ENCODE results near the gene LILRA1.
"Not testable (repeated sequence)": the region's sequence is repeated elsewhere in the genome, so short reads cannot be mapped to it uniquely, and the experiment has no call there.

LILRA1 gene

GRCh38 chr19:54578268-54578667, 15.2 kb upstream of the LILRA1 start:
- FAIRE-seq = not testable (repeated sequence)

- FAIRE-seq = no peak
Measured at GRCh38 chr19:54586397-54586796, 7.0 kb upstream of the LILRA1 start.

DNA sequence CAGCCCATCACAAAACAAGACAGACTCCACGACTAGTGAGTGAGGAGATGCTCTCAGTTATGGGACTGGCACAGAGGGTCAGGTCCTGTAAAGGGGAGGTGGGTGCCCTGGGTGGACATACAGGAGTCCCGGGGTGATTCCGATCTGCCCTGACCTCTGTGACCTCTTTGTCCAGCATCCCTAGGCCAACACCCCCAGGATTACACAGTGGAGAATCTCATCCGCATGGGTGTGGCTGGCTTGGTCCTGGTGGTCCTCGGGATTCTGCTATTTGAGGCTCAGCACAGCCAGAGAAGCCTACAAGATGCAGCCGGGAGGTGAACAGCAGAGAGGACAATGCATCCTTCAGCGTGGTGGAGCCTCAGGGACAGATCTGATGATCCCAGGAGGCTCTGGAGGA, 6.4 kb upstream of the LILRA1 start:
- no peak for FAIRE-seq

GRCh38 chr19:54593931-54594626, 647 bp downstream of the LILRA1 start:
- not testable (repeated sequence) for FAIRE-seq

GRCh38 chr19:54594737-54595136, 1.3 kb downstream of the LILRA1 start:
- no peak for FAIRE-seq

DNA sequence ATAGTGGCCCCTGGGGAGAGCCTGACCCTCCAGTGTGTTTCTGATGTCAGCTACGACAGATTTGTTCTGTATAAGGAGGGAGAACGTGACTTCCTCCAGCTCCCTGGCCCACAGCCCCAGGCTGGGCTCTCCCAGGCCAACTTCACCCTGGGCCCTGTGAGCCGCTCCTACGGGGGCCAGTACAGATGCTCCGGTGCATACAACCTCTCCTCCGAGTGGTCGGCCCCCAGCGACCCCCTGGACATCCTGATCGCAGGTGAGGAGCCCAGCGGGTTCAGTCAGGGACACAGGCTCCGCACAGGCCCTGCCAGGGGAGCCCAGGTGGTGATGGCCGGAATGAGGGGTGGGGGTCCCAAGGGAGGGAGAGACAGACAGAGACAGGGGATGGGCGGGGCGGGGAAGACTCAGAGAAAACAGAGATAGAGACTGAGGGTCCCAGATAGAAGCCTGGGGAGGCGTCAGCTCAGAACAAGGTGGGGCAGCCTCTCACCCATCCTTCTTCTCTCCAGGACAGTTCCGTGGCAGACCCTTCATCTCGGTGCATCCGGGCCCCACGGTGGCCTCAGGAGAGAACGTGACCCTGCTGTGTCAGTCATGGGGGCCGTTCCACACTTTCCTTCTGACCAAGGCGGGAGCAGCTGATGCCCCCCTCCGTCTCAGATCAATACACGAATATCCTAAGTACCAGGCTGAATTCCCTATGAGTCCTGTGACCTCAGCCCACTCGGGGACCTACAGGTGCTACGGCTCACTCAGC, 2.4 kb downstream of the LILRA1 start:
- not testable (repeated sequence) for FAIRE-seq

- FAIRE-seq = no peak
Measured at GRCh38 chr19:54600212-54600611, 6.8 kb downstream of the LILRA1 start.

- FAIRE-seq = no peak
Measured at GRCh38 chr19:54606230-54606629, 12.8 kb downstream of the LILRA1 start.

- no peak for FAIRE-seq
Measured at GRCh38 chr19:54606891-54607784, 13.7 kb downstream of the LILRA1 start.

- no peak for FAIRE-seq
Measured at GRCh38 chr19:54607785-54608150, 14.3 kb downstream of the LILRA1 start.

DNA sequence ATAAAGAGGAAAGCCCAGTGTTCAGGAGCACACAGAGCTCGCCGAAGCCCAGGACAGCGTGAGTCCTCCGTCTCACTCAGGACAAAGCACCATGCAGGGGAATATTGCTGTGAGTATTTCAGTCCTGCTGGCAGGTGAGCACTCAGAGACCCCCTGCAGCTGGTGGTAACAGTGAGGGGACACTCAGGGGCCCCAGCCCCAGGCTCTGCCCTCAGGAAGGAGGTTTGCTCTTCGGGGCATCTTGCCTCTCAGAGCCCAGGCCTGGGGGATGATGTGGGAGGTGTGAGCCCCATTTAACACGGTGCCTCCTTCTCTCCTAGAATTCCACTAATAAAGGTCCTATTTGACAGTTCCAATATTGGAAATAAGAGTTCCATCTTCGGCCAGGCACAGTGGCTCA, 14.8 kb downstream of the LILRA1 start:
- no peak for FAIRE-seq

- no peak for FAIRE-seq
Measured at GRCh38 chr19:54608792-54609191, 15.4 kb downstream of the LILRA1 start.

- no peak for FAIRE-seq
Measured at GRCh38 chr19:54609356-54609791, 15.9 kb downstream of the LILRA1 start.

- no peak for FAIRE-seq
Measured at GRCh38 chr19:54612428-54612827, 19.0 kb downstream of the LILRA1 start.

- FAIRE-seq = no peak
Measured at GRCh38 chr19:54614726-54615125, 21.3 kb downstream of the LILRA1 start.

- no peak for FAIRE-seq
Measured at GRCh38 chr19:54616057-54616456, 22.6 kb downstream of the LILRA1 start.

- no peak for FAIRE-seq
Measured at GRCh38 chr19:54616821-54617560, 23.6 kb downstream of the LILRA1 start.

GRCh38 chr19:54620464-54620863, 27.0 kb downstream of the LILRA1 start:
- FAIRE-seq = no peak

GRCh38 chr19:54622431-54622830, 29.0 kb downstream of the LILRA1 start:
- no peak for FAIRE-seq

DNA sequence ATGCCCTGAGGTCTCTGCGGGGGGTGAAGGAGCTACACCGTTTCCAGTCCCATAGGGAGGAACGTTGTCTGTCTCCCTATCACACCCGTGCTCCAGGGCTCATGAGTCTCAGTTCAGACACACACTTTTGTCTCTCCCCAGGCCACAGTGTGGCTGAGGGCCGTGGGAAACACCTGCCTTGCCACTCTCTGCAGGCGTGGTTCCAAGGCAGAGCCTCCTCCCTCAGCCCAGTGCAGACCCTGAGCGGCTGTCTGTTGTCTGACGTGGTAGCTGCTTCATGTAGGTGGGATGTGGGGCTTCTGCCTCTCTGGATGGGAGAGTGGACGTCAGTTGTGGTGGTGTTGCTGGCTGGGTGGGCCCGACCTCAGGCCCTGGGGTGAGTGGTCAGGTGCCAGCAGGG, 30.8 kb downstream of the LILRA1 start:
- FAIRE-seq = not testable (repeated sequence)

DNA sequence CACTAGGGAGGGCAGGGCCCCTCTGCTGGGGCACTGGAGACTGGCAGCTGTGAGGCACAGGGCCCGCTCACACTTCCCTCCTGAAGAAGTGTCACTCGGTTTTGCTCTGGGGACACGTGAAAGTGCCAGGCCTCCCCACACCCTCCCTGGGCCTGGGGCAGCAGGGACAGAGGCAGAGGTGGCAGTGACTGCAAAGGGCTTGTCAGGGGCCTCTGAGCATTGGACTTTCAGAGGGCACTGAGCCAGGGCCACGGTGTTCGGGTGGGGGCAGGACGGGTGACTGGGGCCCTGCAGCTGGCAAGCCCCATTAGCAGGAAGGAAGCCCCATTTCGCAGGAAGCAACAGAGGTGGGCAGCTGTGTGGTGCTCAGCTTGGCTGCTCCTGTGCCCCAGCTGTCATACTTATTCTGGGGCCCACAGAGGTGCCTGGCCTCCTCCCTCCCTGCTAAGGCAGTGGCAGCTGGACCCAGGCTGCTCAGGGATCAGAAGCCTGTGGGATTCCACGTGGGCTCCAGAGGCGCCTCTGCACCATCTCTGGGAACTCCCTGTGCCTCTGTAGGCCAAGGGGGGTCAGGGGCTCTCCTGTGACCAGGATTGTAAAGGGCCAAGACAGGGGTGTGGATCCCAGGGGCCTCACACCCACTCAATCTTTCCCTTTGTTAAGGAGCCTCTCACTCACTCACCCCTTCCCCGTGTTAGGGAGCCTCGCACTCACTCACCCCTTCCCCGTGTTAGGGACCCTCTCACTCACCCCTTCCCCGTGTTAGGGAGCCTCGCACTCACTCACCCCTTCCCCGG, 31.7 kb downstream of the LILRA1 start:
- FAIRE-seq = not testable (repeated sequence)

DNA sequence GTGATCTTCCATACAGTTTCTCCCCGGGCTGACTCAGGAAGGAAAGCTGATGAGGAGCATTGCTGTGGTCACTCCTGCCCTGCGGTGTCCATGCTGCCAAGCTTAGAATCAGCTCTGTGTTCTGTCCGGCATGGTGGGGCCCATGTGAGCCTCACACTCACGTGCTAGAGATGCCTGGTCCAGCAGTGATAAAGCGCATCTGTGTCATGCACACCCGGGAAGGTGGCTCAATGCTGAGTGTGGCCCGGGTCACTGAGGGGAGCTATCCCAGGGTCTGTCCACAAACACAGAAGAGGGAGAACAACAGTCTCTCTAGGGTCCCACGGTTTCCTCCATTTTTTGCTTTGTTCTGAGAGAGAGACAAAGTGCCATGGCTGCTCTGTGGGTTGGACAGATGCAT, 33.3 kb downstream of the LILRA1 start:
- FAIRE-seq = no peak
